ENCODE measurements around the gene RPL37A.

Gene RPL37A

DNA sequence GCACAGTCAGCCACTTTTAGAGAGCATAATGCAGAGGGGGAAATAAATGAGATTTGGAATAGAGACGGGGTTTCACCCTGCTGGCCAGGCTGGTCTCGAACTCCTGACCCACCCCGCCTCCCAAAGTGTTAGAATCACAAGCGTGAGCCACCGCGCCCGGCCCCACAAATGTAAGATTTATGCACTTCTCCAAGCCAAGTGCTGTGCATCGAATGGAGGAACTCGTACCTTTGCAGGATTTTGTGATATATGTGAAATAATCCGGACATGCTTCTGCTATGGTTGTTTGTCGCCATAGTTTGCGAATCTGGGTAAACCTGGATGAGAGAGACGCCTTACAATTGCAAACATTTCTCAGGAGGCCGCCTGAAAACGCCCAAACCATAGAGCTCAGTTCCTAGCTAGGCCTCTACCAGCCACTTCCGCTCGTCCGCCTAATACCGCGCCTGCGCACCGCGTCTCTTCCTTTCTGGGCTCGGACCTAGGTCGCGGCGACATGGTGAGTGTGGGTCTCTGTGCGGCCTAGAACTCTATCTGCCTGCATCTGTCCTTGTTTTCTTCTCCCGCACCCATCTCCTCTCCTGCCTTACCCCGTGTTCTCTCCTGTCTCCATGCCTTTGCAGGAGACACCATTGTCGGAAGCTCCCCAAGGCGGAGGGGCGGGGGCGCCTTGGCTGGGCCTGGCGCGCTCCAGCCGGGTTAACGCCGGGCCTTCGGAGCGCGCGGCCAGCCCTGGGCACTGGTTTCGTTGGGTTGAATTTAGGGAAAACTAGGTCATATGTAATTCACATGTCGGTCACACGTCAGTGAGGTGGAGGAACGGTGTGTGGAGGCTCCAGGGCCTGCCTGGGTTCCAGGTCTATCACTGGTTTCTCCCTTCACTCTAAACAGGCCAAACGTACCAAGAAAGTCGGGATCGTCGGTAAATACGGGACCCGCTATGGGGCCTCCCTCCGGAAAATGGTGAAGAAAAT, at the start of gene RPL37A:
Gene RPL37A, plus strand, starts transcription at position 466 of the 974 bp plus-strand sequence. Its CDS starts 31 bp downstream, at position 497.
- FAIRE-seq, result no peak

- FAIRE-seq, result no peak
Measured at GRCh38 chr2:216450346-216450745, 48.3 kb upstream of the RPL37A start.

DNA sequence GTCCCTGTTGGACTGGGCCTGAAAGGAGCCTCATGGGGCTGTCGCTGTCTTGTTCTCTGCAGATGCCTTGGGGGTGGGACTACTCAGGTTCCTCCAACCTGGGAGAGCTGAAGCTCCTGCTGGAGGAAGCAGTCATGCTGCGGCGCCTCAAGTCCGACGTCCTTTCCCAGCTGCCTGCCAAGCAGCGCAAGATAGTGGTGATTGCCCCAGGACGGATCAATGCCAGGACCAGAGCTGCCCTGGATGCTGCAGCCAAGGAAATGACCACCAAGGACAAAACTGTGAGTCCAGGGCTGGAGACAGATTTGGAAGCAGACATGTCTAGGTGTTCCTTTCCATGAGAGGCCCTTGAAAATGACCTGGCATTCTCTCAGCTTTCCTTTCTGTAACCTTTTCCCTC, 47.9 kb upstream of the RPL37A start:
- no peak for FAIRE-seq

GRCh38 chr2:216453955-216454614, 44.6 kb upstream of the RPL37A start:
- FAIRE-seq, result no peak

DNA sequence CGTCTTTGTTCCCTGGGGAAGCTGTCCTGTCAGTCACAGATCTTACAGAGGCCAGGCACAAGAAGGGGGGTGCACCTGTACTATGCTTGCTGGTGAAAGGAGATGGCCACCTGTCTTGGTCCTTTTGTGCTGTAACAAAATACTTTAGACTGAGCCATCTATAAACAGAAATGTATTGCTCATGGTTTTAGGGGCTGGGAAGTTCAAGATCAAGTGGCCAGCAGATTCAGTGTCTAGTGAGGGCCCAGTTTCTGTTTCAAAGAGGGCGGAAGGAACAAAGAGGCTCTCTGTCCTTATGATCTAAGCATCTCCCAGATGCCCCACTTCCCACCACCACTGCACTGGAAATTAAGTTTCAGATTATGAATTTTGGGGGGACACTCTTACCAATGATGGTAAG, 35.5 kb upstream of the RPL37A start:
- FAIRE-seq, result no peak

DNA sequence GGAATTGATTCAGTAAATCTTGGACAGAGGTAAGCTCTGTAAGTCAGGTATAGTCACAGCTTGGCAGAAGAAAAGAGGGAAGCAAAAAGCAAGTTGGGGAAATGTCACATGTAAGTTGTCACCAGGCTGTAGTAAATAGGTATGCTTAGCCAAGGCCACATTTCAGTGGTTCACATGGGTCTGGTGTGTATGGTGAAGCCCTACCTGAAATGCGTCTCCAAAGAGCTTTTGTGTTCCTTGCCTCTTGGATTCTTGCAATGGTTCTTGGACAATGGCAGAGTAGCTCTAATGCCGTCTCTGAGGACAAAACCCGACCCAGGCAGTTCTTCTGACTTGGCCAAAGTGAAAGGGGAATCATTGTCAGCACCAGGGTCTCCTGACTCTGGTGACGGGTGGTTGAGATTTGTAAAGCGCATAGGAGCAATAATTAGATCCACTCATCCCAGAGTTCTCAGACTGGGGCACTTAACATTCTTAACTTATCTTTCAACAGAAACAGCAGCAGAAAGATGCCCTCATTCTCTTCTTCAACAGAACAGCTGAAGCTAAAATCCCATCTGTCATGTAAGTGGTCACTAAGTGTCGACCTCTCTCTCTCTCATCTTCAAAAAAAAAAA, 34.4 kb upstream of the RPL37A start:
- no peak for FAIRE-seq

DNA sequence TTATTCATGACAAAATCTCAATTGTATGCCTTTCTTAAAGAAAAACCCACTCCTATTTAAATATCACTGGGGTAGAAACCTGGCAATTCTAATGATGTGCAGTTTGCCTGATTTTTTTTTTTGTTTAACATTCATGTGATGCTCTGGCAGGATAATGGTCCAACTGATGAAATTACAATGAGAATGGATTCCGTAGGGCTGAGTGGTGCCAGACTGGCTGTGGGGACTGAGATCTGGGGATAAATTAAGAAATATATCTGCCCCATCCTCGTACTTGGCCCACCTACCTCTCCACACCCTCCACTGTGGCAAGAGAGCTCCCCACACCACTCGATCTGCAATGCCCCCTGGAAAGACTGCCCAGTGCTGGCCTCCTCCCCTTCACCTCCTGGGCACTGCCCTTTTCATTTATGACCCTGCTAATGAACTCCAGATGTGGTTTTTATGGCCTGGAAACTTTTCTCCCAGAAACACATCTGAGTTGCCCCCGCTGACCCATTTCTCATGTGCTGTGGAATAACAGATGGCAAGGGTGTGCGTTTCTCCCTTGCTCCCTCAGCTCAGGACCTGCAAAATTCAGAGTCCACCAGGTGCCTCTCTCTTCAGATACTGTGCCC, 33.0 kb upstream of the RPL37A start:
- FAIRE-seq, result no peak

DNA sequence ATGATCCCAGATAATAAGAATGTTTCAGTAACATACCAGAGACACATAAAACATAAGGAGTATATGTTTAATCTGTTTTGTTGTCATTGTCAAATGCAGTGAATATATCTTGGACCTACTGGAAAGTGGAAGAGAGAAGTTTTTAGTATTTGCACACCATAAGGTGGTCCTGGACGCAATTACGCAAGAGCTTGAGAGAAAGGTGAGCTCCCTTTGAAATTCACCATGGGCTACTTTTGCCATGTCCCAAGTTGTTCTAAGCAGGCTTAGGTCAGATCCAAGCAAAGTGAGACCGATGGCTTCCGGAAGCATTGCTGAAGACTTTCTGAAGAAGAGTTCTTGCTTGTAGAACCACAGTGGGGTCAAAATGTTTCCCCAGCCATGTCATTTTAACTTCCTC, 30.8 kb upstream of the RPL37A start:
- no peak for FAIRE-seq

DNA sequence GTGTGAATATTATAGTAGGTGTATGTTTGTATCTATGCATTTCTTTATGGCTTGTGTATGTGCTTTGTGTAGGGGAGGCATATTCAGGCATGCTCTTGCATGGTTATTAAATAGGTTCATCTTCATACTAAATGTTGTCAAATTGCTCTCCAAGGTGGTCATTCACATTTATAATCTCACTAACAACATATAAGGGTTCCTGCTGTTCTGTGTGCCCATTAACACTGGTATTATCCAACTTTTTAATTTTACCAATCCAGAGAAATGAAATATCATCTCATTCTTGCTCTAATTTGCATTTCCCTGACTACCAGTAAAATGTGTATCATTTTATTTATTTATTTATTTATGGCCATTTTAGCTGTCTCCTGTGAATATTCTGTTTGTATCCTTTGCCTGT, 29.0 kb upstream of the RPL37A start:
- no peak for FAIRE-seq

DNA sequence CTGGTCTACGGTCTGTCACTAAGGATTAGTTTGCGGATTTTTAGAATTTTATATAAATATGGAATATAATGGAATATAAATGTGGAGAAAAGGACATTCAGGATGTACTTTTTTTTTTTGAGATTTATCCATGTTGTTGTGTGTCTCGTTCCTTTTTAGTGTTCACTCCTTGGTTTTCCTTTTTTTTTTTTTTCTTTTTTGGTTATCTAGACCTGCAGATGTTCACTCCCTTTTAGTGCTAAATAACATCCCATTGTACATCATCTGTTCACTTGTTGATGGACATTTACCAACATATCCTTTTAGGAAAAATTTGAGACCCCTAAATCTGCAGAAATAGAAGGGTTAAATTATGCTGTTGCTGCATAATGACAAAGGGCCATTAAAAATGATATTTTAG, 25.5 kb upstream of the RPL37A start:
- no peak for FAIRE-seq

- no peak for FAIRE-seq
Measured at GRCh38 chr2:216474925-216475670, 23.5 kb upstream of the RPL37A start.

GRCh38 chr2:216475767-216476166, 22.9 kb upstream of the RPL37A start:
- FAIRE-seq, result no peak

- no peak for FAIRE-seq
Measured at GRCh38 chr2:216477283-216478035, 21.2 kb upstream of the RPL37A start.

- FAIRE-seq, result no peak
Measured at GRCh38 chr2:216478151-216478550, 20.5 kb upstream of the RPL37A start.

GRCh38 chr2:216478791-216479190, 19.9 kb upstream of the RPL37A start:
- no peak for FAIRE-seq

DNA sequence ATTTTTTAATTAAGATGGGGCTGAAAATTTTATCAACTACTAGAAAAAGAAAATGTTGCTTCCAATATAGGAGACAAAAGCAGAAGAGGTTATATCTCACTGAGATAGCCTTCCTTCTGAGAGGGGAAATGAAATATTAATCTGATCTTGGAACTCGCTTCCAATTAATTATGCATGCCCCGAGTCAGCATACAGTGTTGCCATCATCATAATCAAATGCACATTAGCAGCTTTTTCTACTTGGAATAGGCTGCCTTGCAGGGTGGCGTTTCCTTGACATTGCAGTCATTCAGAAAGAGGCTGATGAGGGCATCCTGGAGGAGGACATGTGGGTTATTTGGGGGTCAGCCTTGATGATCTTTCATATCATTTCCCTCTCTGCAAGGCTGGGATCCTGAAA, 18.4 kb upstream of the RPL37A start:
- FAIRE-seq, result no peak

- no peak for FAIRE-seq
Measured at GRCh38 chr2:216482640-216483039, 16.0 kb upstream of the RPL37A start.

DNA sequence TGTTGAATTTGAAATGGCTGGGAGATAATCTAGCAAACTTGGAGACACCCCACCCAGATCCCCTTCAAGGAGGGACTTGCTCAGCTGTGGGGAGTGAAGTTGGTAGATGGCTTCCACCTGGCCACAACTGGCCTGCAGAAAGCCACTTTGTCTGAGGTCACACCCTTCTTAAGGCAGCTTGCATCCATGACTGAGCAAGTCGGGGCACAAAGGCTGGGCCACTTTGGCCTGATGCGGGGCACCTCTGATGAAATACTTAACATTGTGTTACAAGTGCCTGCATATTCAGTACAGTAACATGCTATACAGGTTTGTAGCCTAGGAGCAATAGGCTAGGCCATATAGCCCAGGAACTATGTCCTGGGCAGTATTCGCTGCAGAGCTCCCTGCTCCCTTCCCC, 13.4 kb upstream of the RPL37A start:
- FAIRE-seq, result no peak

- no peak for FAIRE-seq
Measured at GRCh38 chr2:216485745-216486144, 12.9 kb upstream of the RPL37A start.

- no peak for FAIRE-seq
Measured at GRCh38 chr2:216486271-216486670, 12.4 kb upstream of the RPL37A start.

GRCh38 chr2:216486708-216487107, 11.9 kb upstream of the RPL37A start:
- no peak for FAIRE-seq

GRCh38 chr2:216490061-216490460, 8.6 kb upstream of the RPL37A start:
- no peak for FAIRE-seq

Measured in colon (tissue), 2 donors.